Liver (tissue), 9 donors: ENCODE data around the gene COL15A1. TPM values are rescaled to one million over a fixed set of nuclear protein-coding genes. Genes with fewer than 3 reads are reported as not detected.

ENCODE experiments used
- DNase-seq: peaks from one replicate; pipeline ENCODE4 v3.0.0-alpha.2; 2017; ENCODE audit warnings: low spot score
- H3K27ac ChIP-seq, 2 donors: one replicate each; pipeline ENCODE4 v1.7.0; 2013; ENCODE audit warnings: inconsistent platforms in 2 of 2, low read length in 2 of 2, control low read depth in 1 of 2, low read depth in 1 of 2, mild to moderate bottlenecking in 1 of 2
- H3K27me3 ChIP-seq, 4 donors: one replicate each; pipeline versions ENCODE4 v1.6.1 to v1.7.0; 2013; ENCODE audit warnings: low read length in 3 of 4, inconsistent platforms in 1 of 4, mild to moderate bottlenecking in 1 of 4, moderate library complexity in 1 of 4; ENCODE audit not compliant: control insufficient read depth in 4 of 4, insufficient read depth in 4 of 4
- H3K36me3 ChIP-seq, 4 donors: one replicate each; pipeline versions ENCODE4 v1.6.1 to v1.7.0; 2013; ENCODE audit warnings: low read length in 3 of 4, mild to moderate bottlenecking in 3 of 4, low read depth in 1 of 4, moderate library complexity in 1 of 4; ENCODE audit not compliant: control insufficient read depth in 4 of 4, insufficient read depth in 3 of 4
- H3K4me1 ChIP-seq, 4 donors: one replicate each; pipeline versions ENCODE4 v1.6.1 to v1.7.0; 2013; ENCODE audit warnings: low read length in 3 of 4, mild to moderate bottlenecking in 3 of 4, moderate library complexity in 1 of 4; ENCODE audit not compliant: control insufficient read depth in 4 of 4, insufficient read depth in 4 of 4
- H3K4me3 ChIP-seq, 3 donors: one replicate each; pipeline versions ENCODE4 v1.6.1 to v1.7.0; 2013; ENCODE audit warnings: low read length in 3 of 3, control low read depth in 1 of 3, low read depth in 1 of 3, mild to moderate bottlenecking in 1 of 3
- H3K9ac ChIP-seq, 2 donors: one replicate each; pipeline ENCODE4 v1.7.0; 2013; ENCODE audit warnings: low read length in 2 of 2, mild to moderate bottlenecking in 2 of 2, moderate library complexity in 2 of 2, control low read depth in 1 of 2, low read depth in 1 of 2
- H3K9me3 ChIP-seq, 4 donors: one replicate each; pipeline versions ENCODE4 v1.6.1 to v1.7.0; 2013; ENCODE audit warnings: low read length in 3 of 4; ENCODE audit not compliant: control insufficient read depth in 4 of 4
- EGR1 ChIP-seq, 2 donors: IDR thresholded peaks; 2 replicates each; pipeline ENCODE4 v1.6.1; 2016 to 2018; ENCODE audit warnings: antibody characterized with exemption in 2 of 2, low read depth in 2 of 2
- FOXA1 ChIP-seq: IDR thresholded peaks from 2 replicates; pipeline ENCODE4 v1.6.1; 2016; ENCODE audit warnings: antibody characterized with exemption
- FOXA2 ChIP-seq: IDR thresholded peaks from 2 replicates; pipeline ENCODE4 v1.6.1; 2016; ENCODE audit warnings: antibody characterized with exemption
- GABPA ChIP-seq, 2 donors: IDR thresholded peaks in 1 of 2; conservative IDR thresholded peaks in 1 of 2; 2 replicates each; pipeline ENCODE4 v1.6.1; 2016; ENCODE audit warnings: antibody characterized with exemption in 2 of 2, mild to moderate bottlenecking in 1 of 2, moderate library complexity in 1 of 2
- HNF4A ChIP-seq, 2 donors: conservative IDR thresholded peaks; 2 replicates each; pipeline ENCODE4 v1.6.1; 2016; ENCODE audit warnings: antibody characterized with exemption in 2 of 2, mild to moderate bottlenecking in 2 of 2
- HNF4G ChIP-seq: IDR thresholded peaks from 2 replicates; pipeline ENCODE4 v1.6.1; 2016; ENCODE audit warnings: antibody characterized with exemption
- JUND ChIP-seq, 2 donors: IDR thresholded peaks; 2 replicates each; pipeline ENCODE4 v1.6.1; 2016; ENCODE audit warnings: antibody characterized with exemption in 2 of 2
- MAX ChIP-seq: IDR thresholded peaks from 2 replicates; pipeline ENCODE4 v1.6.1; 2016; ENCODE audit warnings: antibody characterized with exemption
- NR2F2 ChIP-seq: IDR thresholded peaks from 2 replicates; pipeline ENCODE4 v1.6.1; 2016; ENCODE audit warnings: antibody characterized with exemption
- RAD21 ChIP-seq, 2 donors: IDR thresholded peaks; 2 replicates each; pipeline ENCODE4 v1.6.1; 2016; ENCODE audit warnings: antibody characterized with exemption in 2 of 2, mild to moderate bottlenecking in 2 of 2
- RXRA ChIP-seq, 2 donors: IDR thresholded peaks; 2 replicates each; pipeline ENCODE4 v1.6.1; 2017 to 2018; ENCODE audit warnings: antibody characterized with exemption in 2 of 2, mild to moderate bottlenecking in 1 of 2
- SP1 ChIP-seq: IDR thresholded peaks from 2 replicates; pipeline ENCODE4 v1.6.1; 2018; ENCODE audit warnings: antibody characterized with exemption, mild to moderate bottlenecking
- TAF1 ChIP-seq: conservative IDR thresholded peaks from 2 replicates; pipeline ENCODE4 v1.6.1; 2016; ENCODE audit warnings: antibody characterized with exemption, mild to moderate bottlenecking
- YY1 ChIP-seq: IDR thresholded peaks from 2 replicates; pipeline ENCODE4 v1.6.1; 2016; ENCODE audit warnings: antibody characterized with exemption, mild to moderate bottlenecking
- ZBTB33 ChIP-seq: IDR thresholded peaks from 2 replicates; pipeline ENCODE4 v1.6.1; 2016; ENCODE audit warnings: antibody characterized with exemption
- WGBS: extraction: QIAGEN DNeasy Blood & Tissue Kit; methylation state at CpG from one replicate; pipeline ENCODE4 v1.1.7; 2013; 5-methylcytosine and 5-hydroxymethylcytosine counted together
- polyA plus RNA-seq, 2 donors: library from polyadenylated mRNA; stranded (reverse) in 1 of 2; unstranded in 1 of 2; fragments of 200-250 nt in 1 of 2; fragments of >200 nt in 1 of 2; fragmentation: Nextera tagmentation in 1 of 2; extraction: Ambion mirVana in 1 of 2; gene quantifications; one replicate each; pipeline versions ENCODE4 v1.2.1 to v1.2.3, GENCODE V29; 2013 to 2015
- total RNA-seq, 2 donors: library from RNA; depleted of rRNA; stranded (reverse); fragments of >200 nt; gene quantifications; one replicate each; pipeline ENCODE4 v1.2.3, GENCODE V29; 2014
- TF ChIP-seq, protein P1 (sequence below): IDR thresholded peaks from 2 replicates; pipeline ENCODE4 v1.6.1; 2016; ENCODE audit warnings: antibody characterized with exemption
- donor health status: healthy.
- donor health status: healthy.
- donor health status: healthy.
- donor health status: healthy.
- donor health status: healthy.

Gene COL15A1
- total and polyA plus RNA-seq, 4 donors = 0.10 to 0.42 (median 0.24) TPM

DNA sequence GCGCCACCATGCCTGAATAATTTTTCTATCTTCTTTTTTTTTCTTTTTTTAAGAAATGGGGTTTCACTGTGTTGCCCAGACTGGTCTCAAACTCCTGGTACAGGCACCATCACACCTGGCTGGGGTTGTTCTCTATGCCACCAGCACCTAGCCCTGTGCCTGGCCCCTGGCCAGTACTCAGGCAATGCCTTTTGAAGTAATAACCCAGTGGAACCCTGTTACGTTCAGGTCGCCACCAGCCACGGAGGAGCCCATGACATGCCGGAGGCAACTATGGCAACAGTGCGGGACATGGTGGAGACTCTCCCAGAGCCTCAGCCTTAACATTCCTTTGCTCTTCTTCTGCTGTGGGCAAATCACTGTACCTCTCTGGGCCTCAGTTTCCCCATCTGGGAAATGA lies 14.1 kb downstream of the COL15A1 start (continued):
- no peak for TF ChIP-seq MAX
- TF ChIP-seq NR2F2 = no peak
- TF ChIP-seq HNF4G = no peak
- TF ChIP-seq, protein P1, sequence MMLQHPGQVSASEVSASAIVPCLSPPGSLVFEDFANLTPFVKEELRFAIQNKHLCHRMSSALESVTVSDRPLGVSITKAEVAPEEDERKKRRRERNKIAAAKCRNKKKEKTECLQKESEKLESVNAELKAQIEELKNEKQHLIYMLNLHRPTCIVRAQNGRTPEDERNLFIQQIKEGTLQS = no peak
- no peak for TF ChIP-seq EGR1 (IDR thresholded peaks at IDR 0.05; ENCODE audit: low read depth in 2 of 2)
- TF ChIP-seq HNF4A (conservative IDR thresholded peaks at IDR 0.05) = no peak
- TF ChIP-seq TAF1 = no peak
- TF ChIP-seq RXRA (IDR thresholded peaks at IDR 0.05) = no peak

GRCh38 chr9:98958271-98958984 lies 14.7 kb downstream of the COL15A1 start:
- TF ChIP-seq, protein P1 = no peak
- TF ChIP-seq ZBTB33 = no peak
- TF ChIP-seq GABPA (IDR thresholded peaks at IDR 0.05 in 1 of 2, conservative IDR thresholded peaks at IDR 0.05 in 1 of 2) = no peak
- TF ChIP-seq RAD21 (IDR thresholded peaks at IDR 0.05) = no peak
- TF ChIP-seq TAF1 = no peak
- no peak for TF ChIP-seq SP1
- no peak for TF ChIP-seq NR2F2
- TF ChIP-seq JUND (IDR thresholded peaks at IDR 0.05) = no peak
- no peak for TF ChIP-seq FOXA1
- TF ChIP-seq YY1 = no peak
- 83% methylated on average over 10 of the region's 10 CpGs for WGBS
- H3K27ac ChIP-seq = no peak overlapping the region
- H3K9me3 ChIP-seq = peaks cover 0 to 3% (median 2%) of the 10 kb centered on the region in 4 donors
- H3K4me3 ChIP-seq = no peak overlapping the region
- H3K4me1 ChIP-seq = no peaks in the 10 kb centered on the region
- DNase-seq = no peak
- H3K9ac ChIP-seq = no peak overlapping the region
- peaks cover 0 to 5% (median 0%) of the 10 kb centered on the region in 4 donors for H3K27me3 ChIP-seq
- H3K36me3 ChIP-seq = no peaks in the 10 kb centered on the region

DNA sequence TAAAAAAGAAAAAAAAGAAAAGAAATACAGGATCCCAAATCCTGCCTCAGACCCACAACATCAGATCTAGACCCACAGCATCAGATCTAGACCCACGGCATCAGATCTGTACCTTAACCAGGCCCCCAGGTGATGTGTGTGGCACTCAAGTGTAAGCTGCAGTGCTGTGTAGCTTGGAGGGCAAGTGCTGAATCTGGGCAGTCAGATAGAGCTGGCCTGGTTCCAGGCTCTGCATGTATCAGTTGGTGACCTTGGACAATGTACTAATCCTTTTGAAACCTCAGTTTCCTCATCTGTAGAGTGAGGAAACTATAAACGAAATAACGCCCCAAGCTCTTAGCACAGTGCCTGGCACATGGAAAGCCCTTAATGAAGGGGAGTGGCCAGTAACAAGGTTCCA lies 16.7 kb downstream of the COL15A1 start:
- H3K4me3 ChIP-seq = no peak overlapping the region
- peaks cover 0 to 5% (median 0%) of the 10 kb centered on the region in 4 donors for H3K27me3 ChIP-seq
- 47% methylated on average over 3 of the region's 3 CpGs for WGBS
- no peak for DNase-seq
- H3K4me1 ChIP-seq = no peaks in the 10 kb centered on the region
- H3K9ac ChIP-seq = no peak overlapping the region
- H3K9me3 ChIP-seq = peaks cover 0 to 3% (median 2%) of the 10 kb centered on the region in 4 donors
- no peak overlapping the region for H3K27ac ChIP-seq
- no peak for TF ChIP-seq TAF1
- no peak for TF ChIP-seq GABPA (IDR thresholded peaks at IDR 0.05 in 1 of 2, conservative IDR thresholded peaks at IDR 0.05 in 1 of 2)
- no peak for TF ChIP-seq RAD21 (IDR thresholded peaks at IDR 0.05)
- TF ChIP-seq FOXA2 = no peak
- TF ChIP-seq FOXA1 = no peak
- TF ChIP-seq EGR1 (IDR thresholded peaks at IDR 0.05; ENCODE audit: low read depth in 2 of 2) = no peak
- TF ChIP-seq MAX = no peak
- no peak for TF ChIP-seq YY1
- TF ChIP-seq ZBTB33 = no peak
- TF ChIP-seq, protein P1 = no peak
- no peak for TF ChIP-seq HNF4G
- TF ChIP-seq RXRA (IDR thresholded peaks at IDR 0.05) = no peak
- H3K36me3 ChIP-seq = no peaks in the 10 kb centered on the region
